Pancreas (tissue), 10 donors: ENCODE measurements around the gene REL. TPM values are rescaled to one million over a fixed set of nuclear protein-coding genes. Genes with fewer than 3 reads are reported as not detected.

Source experiments
- ATAC-seq, 4 donors: fragments of 200-7000 bp; cut with Tn5 transposase; one replicate each; pipeline versions ENCODE4 v1.8.0 to v1.9.1; 2020; ENCODE audit warnings: mild to moderate bottlenecking in 4 of 4, moderate library complexity in 4 of 4
- DNase-seq, 6 donors: peaks; one replicate each; pipeline ENCODE4 v3.0.0-alpha.2; 2020
- FAIRE-seq: peaks from 2 replicates; lab custom pipeline; 2012; peaks lifted over from hg19 to GRCh38; lab: Jason Lieb, UNC
- H3K27ac ChIP-seq, 4 donors: fragments of 200-600 bp; sonication (generic); 1 replicate in 3 of 4; 2 replicates in 1 of 4; pipeline versions ENCODE4 v1.5.0 to v1.8.0; 2020
- H3K27me3 ChIP-seq, 4 donors: fragments of 200-600 bp; one replicate each; pipeline ENCODE4 v1.8.0; 2021
- H3K36me3 ChIP-seq, 3 donors: fragments of 200-600 bp; sonication (generic) in 1 of 3; one replicate each; pipeline versions ENCODE4 v1.5.0 to v1.8.0; 2020 to 2021
- H3K4me1 ChIP-seq, 3 donors: fragments of 200-600 bp; one replicate each; pipeline ENCODE4 v1.8.0; 2021
- H3K4me3 ChIP-seq, 4 donors: fragments of 200-600 bp; sonication (generic) in 2 of 4; one replicate each; pipeline versions ENCODE4 v1.5.0 to v1.8.0; 2020 to 2021
- H3K9me3 ChIP-seq, 4 donors: fragments of 200-600 bp; one replicate each; pipeline ENCODE4 v1.8.0; 2021
- CTCF ChIP-seq, 4 donors: fragments of 200-600 bp; sonication (generic) in 3 of 4; IDR thresholded peaks; one replicate each; pipeline versions ENCODE4 v1.5.0 to v1.8.0; 2021; ENCODE audit warnings: antibody characterized with exemption in 4 of 4
- WGBS, 2 donors: extraction: QIAGEN DNeasy Blood & Tissue Kit; methylation state at CpG; one replicate each; pipeline ENCODE4 v1.1.7; 2013; 5-methylcytosine and 5-hydroxymethylcytosine counted together
- intact Hi-C, 3 donors: fragments of 100-400 bp; cut with DNase I; formaldehyde crosslinking; loops; one replicate each; pipeline versions ENCODE4 v1.11.1 to v1.14.2; 2022
- polyA plus RNA-seq, 2 donors: library from polyadenylated mRNA; stranded (reverse); fragments of 200-250 nt; gene quantifications; one replicate each; pipeline ENCODE4 v1.2.3, GENCODE V29; 2013
- total RNA-seq, 6 donors: library from RNA; stranded (reverse); fragmentation: NEBNext Ultra II Directional in 4 of 6; extraction: Animal tissue kit (Norgen Biotek cat#: 25700) in 4 of 6; gene quantifications; one replicate each; pipeline versions ENCODE4 v1.2.1 to v1.2.4, GENCODE V29; 2021 to 2023
- donor health status: healthy with polysubstance abuse.
- donor health status: DM: no; HTN: no; CAD: no; lungs with moderate emphysema.
- donor health status: DM: no; HTN: no; CAD: no.
- donor health status: control.
- donor health status: control.
- donor health status: Bipolar disorder and iron deficiency.
- donor health status: DM: yes; HTN: yes; CAD: no.
- donor health status: DM: no; HTN: no; CAD: no.
- donor health status: DM: no; HTN: no; CAD: no.
- donor health status: DM: yes; HTN: yes; CAD: no.

The REL gene
- total and polyA plus RNA-seq, 8 donors = 1.5 to 11.9 (median 7.0) TPM

GRCh38 chr2:60875520-60875919, 5.9 kb upstream of the REL start:
- no peak for TF ChIP-seq CTCF (IDR thresholded peaks at IDR 0.05)
- no peaks in the 10 kb centered on the region for H3K36me3 ChIP-seq
- no peaks in the 10 kb centered on the region for H3K4me1 ChIP-seq
- no peaks in the 10 kb centered on the region for H3K9me3 ChIP-seq
- no peak for ATAC-seq
- intact Hi-C loops = no loop called here
- H3K27me3 ChIP-seq = no peaks in the 10 kb centered on the region
- no peak overlapping the region for H3K27ac ChIP-seq
- H3K4me3 ChIP-seq = no peak overlapping the region
- FAIRE-seq = no peak
- DNase-seq = no peak

GRCh38 chr2:60880643-60881046, 729 bp upstream of the REL start:
- no peak for DNase-seq
- Histone ChIP-seq H3K9me3 (no peaks in the 10 kb centered on the region), H3K4me1 (peaks cover 15 to 21% (median 21%) of the 10 kb centered on the region in 3 donors), H3K27ac (peak overlapping the region; percentile 95 to 99 (median 98)), H3K36me3 (no peaks in the 10 kb centered on the region), H3K27me3 (no peaks in the 10 kb centered on the region), H3K4me3 (peak overlapping the region; percentile 40 to 91 (median 70))
- intact Hi-C loops = no loop called here
- peak; percentile 5 to 17 (median 15) for ATAC-seq
- WGBS, 2 donors = 1% methylated on average over 18 of the region's 18 CpGs
- FAIRE-seq = no peak
- TF ChIP-seq CTCF (IDR thresholded peaks at IDR 0.05) = no peak

GRCh38 chr2:60882971-60883753, 1.8 kb downstream of the REL start:
- no peak for TF ChIP-seq CTCF (IDR thresholded peaks at IDR 0.05)
- peak overlapping the region in 3 of 4 donors; percentile 95 to 99 (median 97) for H3K27ac ChIP-seq
- DNase-seq (peak in 2 of 6 donors; percentile 13 to 24), FAIRE-seq (no peak), ATAC-seq (peak in 1 of 4 donors; percentile 1)
- WGBS, 2 donors = 3 to 6% methylated on average over 8 of the region's 8 CpGs
- intact Hi-C loops = no loop called here
- no peaks in the 10 kb centered on the region for H3K27me3 ChIP-seq
- H3K4me1 ChIP-seq = peaks cover 32 to 43% (median 40%) of the 10 kb centered on the region in 3 donors
- no peaks in the 10 kb centered on the region for H3K36me3 ChIP-seq
- H3K9me3 ChIP-seq = no peaks in the 10 kb centered on the region
- peak overlapping the region; percentile 53 to 91 (median 73) for H3K4me3 ChIP-seq

- H3K27me3 ChIP-seq = no peaks in the 10 kb centered on the region
- ATAC-seq (no peak), DNase-seq (no peak), FAIRE-seq (no peak)
- peak overlapping the region in 2 of 4 donors; percentile 97 to 99 for H3K27ac ChIP-seq
- peaks cover 32 to 43% (median 40%) of the 10 kb centered on the region in 3 donors for H3K4me1 ChIP-seq
- H3K9me3 ChIP-seq = no peaks in the 10 kb centered on the region
- H3K4me3 ChIP-seq = peak overlapping the region in 3 of 4 donors; percentile 53 to 91 (median 88)
- no peaks in the 10 kb centered on the region for H3K36me3 ChIP-seq
- 19% methylated on average over 2 of the region's 2 CpGs for WGBS, 2 donors
- no peak for TF ChIP-seq CTCF (IDR thresholded peaks at IDR 0.05)
- intact Hi-C loops = no loop called here
Observed at GRCh38 chr2:60883896-60884295, 2.5 kb downstream of the REL start.

- no peaks in the 10 kb centered on the region for H3K27me3 ChIP-seq
- H3K27ac ChIP-seq = peak overlapping the region in 2 of 4 donors; percentile 97 to 99
- no peaks in the 10 kb centered on the region for H3K9me3 ChIP-seq
- DNase-seq (no peak), ATAC-seq (no peak), FAIRE-seq (no peak)
- intact Hi-C loops = no loop called here
- no peak for TF ChIP-seq CTCF (IDR thresholded peaks at IDR 0.05)
- no peaks in the 10 kb centered on the region for H3K36me3 ChIP-seq
- WGBS, 2 donors = 9 to 13% methylated on average over 2 of the region's 2 CpGs
- H3K4me3 ChIP-seq = peak overlapping the region in 2 of 4 donors; percentile 53 to 88
- H3K4me1 ChIP-seq = peaks cover 32 to 43% (median 40%) of the 10 kb centered on the region in 3 donors
Observed at GRCh38 chr2:60884800-60885199, 3.4 kb downstream of the REL start.
